Astrocyte of the spinal cord (primary cell): ENCODE results near the gene OR2W3.

ENCODE experiments used
- DNase-seq: peaks from one replicate; pipeline ENCODE4 v3.0.0; 2011; ENCODE audit warnings: low read depth, low spot score
- H3K4me3 ChIP-seq: 2 replicates; pipeline ENCODE4 v1.5.1; 2011; ENCODE audit warnings: low read depth, mild to moderate bottlenecking, low read length, moderate library complexity
- in situ Hi-C: cut with HindIII; loops from 2 replicates; pipeline ENCODE4 v1.10.0; 2017; ENCODE audit warnings: low sequenced_read_pairs
- TF ChIP-seq, protein P1 (sequence below): IDR thresholded peaks from 2 replicates; pipeline ENCODE4 v1.5.1; 2012; ENCODE audit warnings: low read depth, mild to moderate bottlenecking, low read length, inconsistent platforms

OR2W3 gene

DNA sequence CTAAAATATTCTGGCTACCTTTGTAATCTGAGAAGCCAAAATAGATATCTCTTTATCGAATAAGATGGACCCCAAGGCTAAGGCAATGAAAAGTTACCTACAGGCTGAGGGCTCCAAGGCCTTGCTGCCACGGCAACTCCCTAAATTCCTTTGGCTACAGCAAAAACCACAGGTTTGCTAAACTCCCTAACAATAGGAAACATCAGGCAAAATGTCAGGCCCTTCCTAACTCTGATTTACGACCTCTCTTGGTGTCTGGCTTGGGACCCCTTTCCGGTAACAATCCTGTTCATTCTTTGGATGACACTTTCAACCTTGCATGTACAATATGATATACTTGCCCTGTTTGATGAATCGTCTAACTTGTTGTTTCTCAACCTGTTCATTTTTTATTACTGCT, 13.4 kb downstream of the OR2W3 start:
- in situ Hi-C loops = no loop called here
- TF ChIP-seq, protein P1, sequence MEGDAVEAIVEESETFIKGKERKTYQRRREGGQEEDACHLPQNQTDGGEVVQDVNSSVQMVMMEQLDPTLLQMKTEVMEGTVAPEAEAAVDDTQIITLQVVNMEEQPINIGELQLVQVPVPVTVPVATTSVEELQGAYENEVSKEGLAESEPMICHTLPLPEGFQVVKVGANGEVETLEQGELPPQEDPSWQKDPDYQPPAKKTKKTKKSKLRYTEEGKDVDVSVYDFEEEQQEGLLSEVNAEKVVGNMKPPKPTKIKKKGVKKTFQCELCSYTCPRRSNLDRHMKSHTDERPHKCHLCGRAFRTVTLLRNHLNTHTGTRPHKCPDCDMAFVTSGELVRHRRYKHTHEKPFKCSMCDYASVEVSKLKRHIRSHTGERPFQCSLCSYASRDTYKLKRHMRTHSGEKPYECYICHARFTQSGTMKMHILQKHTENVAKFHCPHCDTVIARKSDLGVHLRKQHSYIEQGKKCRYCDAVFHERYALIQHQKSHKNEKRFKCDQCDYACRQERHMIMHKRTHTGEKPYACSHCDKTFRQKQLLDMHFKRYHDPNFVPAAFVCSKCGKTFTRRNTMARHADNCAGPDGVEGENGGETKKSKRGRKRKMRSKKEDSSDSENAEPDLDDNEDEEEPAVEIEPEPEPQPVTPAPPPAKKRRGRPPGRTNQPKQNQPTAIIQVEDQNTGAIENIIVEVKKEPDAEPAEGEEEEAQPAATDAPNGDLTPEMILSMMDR = no peak
- DNase-seq = no peak
- no peak overlapping the region for H3K4me3 ChIP-seq

DNA sequence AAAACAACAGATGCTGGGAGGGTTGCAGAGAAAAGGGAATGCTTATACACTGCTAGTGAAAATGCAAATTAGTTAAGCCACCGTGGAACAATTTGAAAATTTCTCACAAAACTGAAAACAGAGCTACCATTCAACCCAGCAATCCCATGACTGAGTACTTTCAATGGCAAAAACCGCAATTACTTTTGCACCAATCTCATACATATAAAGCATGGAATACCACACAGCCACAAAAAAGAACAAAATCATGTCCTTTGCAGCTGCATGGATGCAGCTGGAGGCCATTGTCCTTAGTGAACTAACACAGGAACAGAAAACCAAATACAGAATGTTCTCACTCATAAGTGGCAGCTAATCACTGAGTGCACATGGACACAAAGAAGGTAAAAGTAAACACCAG, 18.4 kb downstream of the OR2W3 start:
- in situ Hi-C loops = no loop called here
- DNase-seq = no peak
- TF ChIP-seq, protein P1 = no peak
- H3K4me3 ChIP-seq = no peak overlapping the region

DNA sequence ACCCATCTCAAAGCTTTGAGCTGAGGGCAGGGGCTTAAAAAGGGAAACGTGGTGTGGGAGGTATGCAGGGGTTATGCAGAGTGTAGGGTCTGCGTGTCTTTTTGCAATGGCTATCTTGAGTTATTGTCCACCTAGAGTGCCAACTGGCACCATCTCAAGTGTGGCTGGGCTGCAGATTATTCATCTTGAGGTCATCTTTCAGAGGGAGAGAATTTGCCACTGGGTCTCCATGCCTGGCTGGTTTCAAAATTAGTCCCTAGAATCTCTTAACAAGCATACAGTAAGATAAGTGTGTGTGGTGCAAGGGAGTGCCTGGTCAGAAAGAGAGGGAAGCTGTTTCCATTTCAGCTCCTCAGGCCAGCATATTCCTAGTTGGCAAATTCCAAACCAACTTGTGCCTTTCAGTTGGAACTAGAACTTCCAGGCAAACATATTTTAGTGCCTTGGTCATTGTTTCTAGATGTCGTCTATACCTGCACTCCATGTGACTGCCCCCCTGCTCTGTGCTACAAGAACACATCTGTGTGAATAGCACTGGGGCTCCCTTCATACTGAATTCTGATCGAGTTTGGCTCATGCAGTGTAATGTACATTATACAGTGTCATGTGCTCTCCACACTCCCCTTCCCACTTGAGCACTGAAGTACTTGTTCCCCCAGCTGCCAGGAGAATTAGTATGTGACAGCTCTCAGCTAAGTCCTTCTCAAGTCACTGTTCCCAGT, 19.7 kb downstream of the OR2W3 start:
- TF ChIP-seq, protein P1 = no peak
- no peak overlapping the region for H3K4me3 ChIP-seq
- DNase-seq = peak; percentile 22
- in situ Hi-C loops = no loop called here

DNA sequence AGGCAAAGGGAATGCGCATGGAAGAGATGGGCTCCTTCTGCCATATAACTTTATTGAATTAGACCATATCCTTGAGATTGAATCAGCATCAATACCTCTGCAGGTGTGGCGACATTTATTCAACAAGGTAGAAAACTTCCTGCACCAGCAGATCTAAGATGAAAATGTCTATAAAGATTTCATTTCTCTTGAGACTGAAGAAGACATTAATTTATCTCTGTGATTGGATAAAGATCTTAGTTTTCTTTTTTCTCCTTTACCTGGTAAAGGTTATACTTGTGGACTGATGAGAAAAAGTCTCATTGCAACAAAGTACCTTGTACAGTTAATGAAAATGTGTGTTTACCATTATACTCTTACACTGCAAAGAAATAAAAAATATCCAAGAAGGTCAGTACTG, 24.6 kb downstream of the OR2W3 start, which contains the start of gene OR2T8:
OR2T8 (plus strand) TSS at position 301 of the 400 bp plus-strand sequence. CDS start 766 bp downstream, outside the sequence.
- TF ChIP-seq, protein P1 = no peak
- no peak within 1 kb of the TSS for H3K4me3 ChIP-seq
- DNase-seq = no peak
- in situ Hi-C loops = no loop called here

DNA sequence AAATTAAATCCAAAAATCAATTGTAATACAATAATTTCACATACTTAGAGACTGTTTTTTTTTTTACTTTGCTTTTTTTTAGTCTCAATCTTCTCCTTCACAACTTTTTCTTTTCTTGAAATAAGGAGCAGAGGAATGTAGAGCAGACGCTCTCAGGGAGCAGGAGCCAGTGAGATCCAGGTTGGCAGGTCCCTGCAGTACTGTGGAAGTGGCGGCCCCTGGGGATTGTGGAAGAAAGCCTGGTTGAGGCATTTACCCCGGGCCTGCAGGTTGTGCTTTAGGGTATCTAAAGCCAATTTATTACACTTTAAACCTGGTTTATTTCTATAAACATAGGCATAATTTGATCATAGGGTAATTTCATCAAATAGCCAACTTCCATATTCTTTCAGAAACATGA, 28.6 kb downstream of the OR2W3 start:
- DNase-seq = no peak
- H3K4me3 ChIP-seq = no peak overlapping the region
- TF ChIP-seq, protein P1 = no peak
- in situ Hi-C loops = no loop called here

DNA sequence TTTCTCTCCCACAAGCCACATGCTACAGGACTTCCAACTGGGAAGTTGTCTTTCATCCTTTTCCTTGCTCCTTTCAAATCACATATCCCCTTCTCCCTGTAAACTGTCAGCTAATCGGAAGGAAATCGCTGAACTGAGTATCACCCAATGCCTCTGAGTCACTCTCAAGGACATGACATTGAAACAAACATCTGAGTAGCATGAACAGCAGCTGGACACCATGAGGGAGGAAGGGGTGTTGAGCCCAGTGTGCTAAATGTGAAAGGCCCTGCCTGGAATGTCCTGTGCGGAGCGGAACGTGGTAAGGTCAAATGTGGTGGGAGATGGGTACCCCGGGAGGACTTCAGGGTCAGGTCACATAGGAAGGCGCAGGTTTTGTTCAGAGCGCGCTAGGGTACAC, 29.5 kb downstream of the OR2W3 start, which contains the start of gene OR2AJ1:
OR2AJ1 (plus strand) TSS at position 22 of the 400 bp plus-strand sequence. CDS start 8,880 bp downstream, outside the sequence.
- no peak for DNase-seq
- TF ChIP-seq, protein P1 = no peak
- H3K4me3 ChIP-seq = no peak within 1 kb of the TSS
- in situ Hi-C loops = no loop called here
